IPS DF 19.7 (cell line): ENCODE results near the gene LRRC73.
"Not testable (repeated sequence)": the region's sequence is repeated elsewhere in the genome, so short reads cannot be mapped to it uniquely, and the experiment has no call there.

Experiments
- DNase-seq: peaks from one replicate; pipeline ENCODE4 v3.0.0-alpha.2; 2013; ENCODE audit warnings: low read depth, low spot score

The LRRC73 gene

GRCh38 chr6:43511824-43512415 lies 1.8 kb upstream of the LRRC73 start:
- no peak for DNase-seq

- DNase-seq, result no peak
Measured at GRCh38 chr6:43510827-43511163, 649 bp upstream of the LRRC73 start.

GRCh38 chr6:43509142-43509983 lies 783 bp downstream of the LRRC73 start:
- no peak for DNase-seq

GRCh38 chr6:43508481-43509141 lies 1.5 kb downstream of the LRRC73 start:
- no peak for DNase-seq

- DNase-seq, result no peak
Measured at GRCh38 chr6:43506667-43507471, 3.3 kb downstream of the LRRC73 start.

- no peak for DNase-seq
Measured at GRCh38 chr6:43506171-43506570, 4.0 kb downstream of the LRRC73 start.

GRCh38 chr6:43505718-43506117 lies 4.4 kb downstream of the LRRC73 start:
- no peak for DNase-seq

GRCh38 chr6:43504756-43505593 lies 5.2 kb downstream of the LRRC73 start:
- no peak for DNase-seq

- DNase-seq, result no peak
Measured at GRCh38 chr6:43503443-43503842, 6.7 kb downstream of the LRRC73 start.

GRCh38 chr6:43502666-43503065 lies 7.5 kb downstream of the LRRC73 start:
- no peak for DNase-seq

GRCh38 chr6:43500921-43501320 lies 9.2 kb downstream of the LRRC73 start:
- no peak for DNase-seq

- DNase-seq, result no peak
Measured at GRCh38 chr6:43499028-43499815, 10.9 kb downstream of the LRRC73 start.

- DNase-seq, result not testable (repeated sequence)
Measured at GRCh38 chr6:43498291-43498690, 11.9 kb downstream of the LRRC73 start.

- no peak for DNase-seq
Measured at GRCh38 chr6:43497689-43498088, 12.5 kb downstream of the LRRC73 start.

- DNase-seq, result no peak
Measured at GRCh38 chr6:43497129-43497396, 13.1 kb downstream of the LRRC73 start.

GRCh38 chr6:43496370-43497128 lies 13.6 kb downstream of the LRRC73 start:
- DNase-seq, result no peak

GRCh38 chr6:43495409-43495941 lies 14.7 kb downstream of the LRRC73 start:
- DNase-seq, result no peak

- DNase-seq, result no peak
Measured at GRCh38 chr6:43494766-43495165, 15.4 kb downstream of the LRRC73 start.

- DNase-seq, result no peak
Measured at GRCh38 chr6:43494321-43494720, 15.8 kb downstream of the LRRC73 start.

GRCh38 chr6:43493833-43494232 lies 16.3 kb downstream of the LRRC73 start:
- DNase-seq, result no peak
